ENCODE measurements around the gene CHST12.
"Not testable (repeated sequence)": the region's sequence is repeated elsewhere in the genome, so short reads cannot be mapped to it uniquely, and the experiment has no call there.

CHST12 gene

GRCh38 chr7:2409745-2410414, 6.5 kb downstream of the CHST12 start:
- DNase-seq (ENCODE audit: low spot score) = no peak
- no peak for TF ChIP-seq CTCF (IDR thresholded peaks at IDR 0.05; ENCODE audit: extremely low read depth, missing control alignments)

GRCh38 chr7:2411049-2411448, 7.6 kb downstream of the CHST12 start:
- TF ChIP-seq CTCF (IDR thresholded peaks at IDR 0.05; ENCODE audit: extremely low read depth, missing control alignments) = no peak
- DNase-seq (ENCODE audit: low spot score) = no peak

- DNase-seq (ENCODE audit: low spot score) = no peak
- TF ChIP-seq CTCF (IDR thresholded peaks at IDR 0.05; ENCODE audit: extremely low read depth, missing control alignments) = no peak
Measured at GRCh38 chr7:2411815-2412586, 8.6 kb downstream of the CHST12 start.

- no peak for DNase-seq (ENCODE audit: low spot score)
- no peak for TF ChIP-seq CTCF (IDR thresholded peaks at IDR 0.05; ENCODE audit: extremely low read depth, missing control alignments)
Measured at GRCh38 chr7:2412587-2413201, 9.3 kb downstream of the CHST12 start.

- no peak for DNase-seq (ENCODE audit: low spot score)
- no peak for TF ChIP-seq CTCF (IDR thresholded peaks at IDR 0.05; ENCODE audit: extremely low read depth, missing control alignments)
Measured at GRCh38 chr7:2416063-2416462, 12.7 kb downstream of the CHST12 start.

GRCh38 chr7:2416650-2417049, 13.2 kb downstream of the CHST12 start:
- no peak for DNase-seq (ENCODE audit: low spot score)
- TF ChIP-seq CTCF (IDR thresholded peaks at IDR 0.05; ENCODE audit: extremely low read depth, missing control alignments) = no peak

- not testable (repeated sequence) for DNase-seq (ENCODE audit: low spot score)
Measured at GRCh38 chr7:2417178-2417577, 13.8 kb downstream of the CHST12 start.

Measured in GM20000 (cell line).